MV-4-11 (cell line): ENCODE results near the gene MARCO.
"Not testable (repeated sequence)": the region's sequence is repeated elsewhere in the genome, so short reads cannot be mapped to it uniquely, and the experiment has no call there.

ENCODE experiments used
- DNase-seq: peaks from one replicate; lab custom pipeline; 2025; lab: John Stamatoyannopoulos, UW

MARCO gene

GRCh38 chr2:119005051-119005450 is 63.1 kb downstream of the MARCO start:
- DNase-seq: peak; percentile 87

DNA sequence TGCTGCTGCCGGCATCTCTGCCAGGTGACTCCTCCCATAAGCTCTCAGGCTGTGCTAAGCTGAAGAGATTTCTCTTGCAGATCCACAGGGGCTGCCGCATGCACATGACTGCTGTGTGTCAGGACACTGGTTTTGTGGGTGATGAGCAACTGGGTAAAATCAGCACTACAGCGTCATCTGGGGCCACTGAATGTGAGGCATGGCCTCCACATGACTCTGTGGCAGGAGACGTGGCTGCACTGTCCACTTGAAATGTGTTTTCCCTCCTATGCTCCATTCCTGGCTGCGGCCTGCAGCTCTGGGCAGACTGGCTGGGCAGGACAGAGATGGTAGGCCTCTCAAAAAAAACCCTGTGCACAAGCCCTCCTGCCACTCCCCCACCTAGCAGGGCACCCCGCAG is 63.6 kb downstream of the MARCO start:
- DNase-seq: peak; percentile 64

DNA sequence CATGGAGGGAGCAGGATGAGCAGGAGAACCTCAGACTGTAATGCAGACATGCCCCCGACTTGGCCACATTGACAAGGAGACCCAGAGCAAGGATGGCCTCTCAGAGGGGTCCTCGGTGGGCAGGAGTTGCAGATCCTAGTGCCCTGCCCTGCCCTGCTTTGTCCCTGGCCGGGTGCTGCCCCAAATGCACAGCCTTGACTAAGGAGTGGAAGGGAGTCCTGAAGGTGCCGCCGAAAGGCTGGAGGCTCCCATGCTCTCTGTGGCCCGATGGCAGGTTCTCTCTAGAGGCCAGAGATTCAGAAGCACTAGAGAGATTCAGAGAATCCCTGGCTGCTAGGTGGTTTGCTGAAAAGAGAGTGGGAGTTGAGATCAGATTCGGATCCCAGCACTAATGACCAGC is 64.4 kb downstream of the MARCO start:
- DNase-seq: no peak

DNA sequence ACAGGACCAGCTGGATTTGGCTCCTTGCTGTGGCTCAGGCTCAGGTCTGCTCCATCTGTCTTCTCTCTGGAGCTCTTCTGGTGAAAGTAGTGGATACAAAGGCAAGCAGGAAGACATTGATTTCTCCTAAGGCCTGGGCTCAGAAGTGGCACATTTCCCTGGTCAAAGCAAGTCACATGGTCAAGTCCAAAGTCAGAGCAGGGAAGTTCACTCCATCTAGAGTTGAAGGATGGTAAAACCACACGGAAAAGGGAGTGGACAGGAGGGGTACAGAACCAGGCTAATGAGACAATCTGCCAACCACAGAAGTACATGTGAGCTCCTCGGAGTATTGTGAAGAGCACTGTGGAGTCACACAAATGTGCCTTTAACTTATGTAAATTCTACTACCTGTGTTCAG is 66.1 kb downstream of the MARCO start:
- DNase-seq: peak; percentile 37

DNA sequence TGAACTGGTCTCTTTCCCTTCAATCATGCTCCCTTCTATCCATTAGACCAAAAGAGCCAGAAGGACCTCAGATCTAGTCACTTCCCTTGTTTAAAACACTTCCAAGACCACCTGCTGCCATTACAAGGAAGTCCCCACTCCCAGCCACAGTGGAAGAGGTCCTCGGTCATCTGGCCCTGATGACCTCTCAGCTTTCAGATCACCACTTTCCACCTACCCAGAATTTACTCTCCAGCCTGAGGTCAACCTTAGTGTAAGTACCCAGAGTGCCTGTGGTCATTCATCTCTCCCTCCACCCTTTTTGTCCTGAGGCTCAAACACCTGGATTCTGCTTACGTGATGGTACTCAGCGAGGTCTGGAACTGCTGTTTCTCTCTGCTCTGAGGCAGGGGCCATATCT is 67.1 kb downstream of the MARCO start:
- DNase-seq: no peak

DNA sequence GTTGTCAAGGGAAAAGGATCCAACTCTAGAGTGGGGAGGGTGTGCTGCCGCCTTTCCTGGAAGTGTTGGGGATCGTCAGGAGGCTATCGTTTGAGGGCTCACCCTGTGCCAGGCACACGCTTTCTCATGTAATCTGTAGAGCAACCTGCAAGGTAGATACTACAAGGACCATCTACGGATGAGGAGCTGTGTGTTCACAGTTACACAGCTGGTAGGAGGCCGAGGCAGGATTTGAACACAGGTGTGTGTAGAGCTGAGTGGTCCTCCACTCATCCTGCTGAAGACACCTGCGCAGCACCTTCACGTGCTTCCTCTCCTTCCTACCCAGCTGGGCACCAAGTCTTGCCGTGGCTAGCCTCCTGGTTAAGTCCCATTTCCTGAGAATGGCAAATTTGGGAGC is 68.3 kb downstream of the MARCO start:
- DNase-seq: no peak

GRCh38 chr2:119011162-119011909 is 69.3 kb downstream of the MARCO start:
- DNase-seq: no peak

DNA sequence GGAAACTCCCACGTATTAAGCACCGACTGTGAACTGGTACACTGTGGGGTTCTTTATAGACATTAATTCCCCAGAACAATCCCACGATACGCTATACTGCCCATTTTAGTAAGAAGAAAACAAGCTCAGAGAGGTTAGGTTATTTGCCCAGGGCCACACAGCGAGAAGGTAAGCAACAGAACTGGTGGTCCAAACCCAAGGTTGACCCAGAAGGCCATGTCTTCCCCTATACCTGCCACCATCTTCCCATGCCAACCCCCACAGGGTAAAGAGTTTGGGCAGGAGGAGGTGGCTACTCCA is 69.9 kb downstream of the MARCO start:
- no peak for DNase-seq

- DNase-seq: no peak
Observed at GRCh38 chr2:119012345-119013301, 70.6 kb downstream of the MARCO start.

DNA sequence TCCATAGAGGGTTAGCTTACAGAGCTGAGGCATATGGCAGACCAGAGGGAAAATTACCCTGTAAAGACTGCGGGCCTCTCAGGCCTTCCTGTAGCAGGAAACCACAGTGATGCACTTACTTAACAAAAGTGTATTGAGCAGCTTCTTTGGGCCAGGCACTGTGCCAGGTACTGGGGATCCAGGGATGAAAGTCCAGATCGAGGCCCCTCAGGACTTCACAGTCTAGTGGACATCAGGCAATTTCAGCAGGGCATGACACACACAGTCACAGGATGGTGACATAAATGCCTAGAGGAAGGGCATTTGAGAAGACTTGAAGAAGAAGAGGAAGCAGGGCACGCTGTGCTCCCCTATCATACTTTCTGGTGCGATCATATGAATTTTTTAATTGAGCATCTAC is 71.7 kb downstream of the MARCO start:
- DNase-seq: no peak

- no peak for DNase-seq
Observed at GRCh38 chr2:119015845-119016244, 73.9 kb downstream of the MARCO start.

GRCh38 chr2:119019521-119019920 is 77.5 kb downstream of the MARCO start:
- DNase-seq: no peak

DNA sequence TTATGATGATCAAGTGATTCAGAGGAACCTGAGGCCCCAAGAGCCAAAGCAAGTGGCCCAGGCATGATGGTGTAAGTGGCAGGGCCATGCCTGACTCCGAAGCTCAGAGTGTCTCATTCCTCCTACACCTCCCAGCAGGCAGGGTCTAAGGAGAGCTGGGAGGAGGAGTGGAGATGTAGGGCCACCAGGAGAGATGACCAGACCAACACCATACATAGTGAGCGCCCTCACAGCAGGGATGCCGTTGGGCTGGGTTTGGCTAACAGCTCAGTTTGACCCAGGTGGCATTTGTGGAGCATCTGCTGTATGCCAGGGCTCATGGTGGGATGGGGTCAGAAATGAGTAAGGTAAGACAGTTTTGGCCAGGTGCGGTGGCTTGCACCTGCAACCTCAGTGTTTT is 80.7 kb downstream of the MARCO start:
- no peak for DNase-seq

DNA sequence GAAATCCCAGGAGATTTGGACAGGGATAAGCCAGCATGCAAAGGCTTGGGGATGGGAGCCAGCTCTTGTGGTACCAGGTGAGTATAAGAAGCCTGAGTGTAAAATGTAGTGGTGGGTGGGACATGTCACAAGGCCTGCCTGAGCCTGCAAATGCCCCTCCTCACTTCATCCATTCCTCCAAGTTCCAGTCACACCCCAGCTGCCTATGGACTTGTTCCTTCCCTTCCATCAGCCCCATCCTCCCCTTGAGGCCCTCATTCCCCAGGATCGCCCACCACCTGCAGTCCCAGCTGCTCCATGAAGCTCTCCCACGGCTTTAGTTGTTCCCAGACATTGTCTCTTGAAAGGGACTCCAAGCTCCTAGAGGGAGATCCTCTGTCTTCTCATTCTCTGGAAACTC is 81.5 kb downstream of the MARCO start:
- DNase-seq: no peak

DNA sequence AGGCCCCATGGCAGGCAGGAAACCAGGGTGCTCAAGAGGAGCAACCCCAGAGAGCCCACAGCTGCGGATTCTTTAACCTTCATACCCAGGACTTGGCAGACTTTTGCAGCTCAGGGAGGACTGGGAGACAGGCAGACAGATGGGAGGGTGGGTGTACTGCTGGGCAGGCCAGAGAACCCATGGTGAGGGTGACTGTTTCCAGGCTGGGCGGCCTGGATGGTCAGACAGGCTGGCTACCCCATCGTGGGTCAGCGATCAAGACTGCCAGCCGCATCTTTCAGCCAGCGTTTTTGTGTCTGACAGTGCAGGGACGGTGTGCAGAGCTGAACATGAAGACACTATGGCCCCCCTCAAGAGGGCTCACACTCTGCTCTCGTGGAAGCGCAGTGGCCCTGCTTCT is 82.2 kb downstream of the MARCO start:
- DNase-seq: no peak

GRCh38 chr2:119024568-119024967 is 82.6 kb downstream of the MARCO start:
- DNase-seq: no peak

DNA sequence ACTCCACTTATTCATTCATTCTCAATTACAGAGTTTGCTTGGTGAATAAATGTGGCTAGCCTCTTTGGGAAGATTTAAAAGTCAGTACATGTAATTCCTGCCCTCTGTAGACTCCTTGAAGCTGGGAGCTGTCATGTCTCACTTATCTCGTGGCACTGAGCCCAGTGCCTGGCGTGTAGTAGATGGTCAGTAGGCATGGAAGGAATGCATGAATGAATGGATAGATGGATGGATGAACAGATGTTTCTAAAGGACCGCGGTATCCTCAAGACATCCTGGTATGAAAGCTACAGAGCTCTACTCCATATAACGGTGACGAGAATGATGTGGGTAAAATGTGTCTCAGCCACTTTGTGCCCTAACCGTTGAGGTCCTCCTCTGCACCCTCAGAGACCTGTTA is 83.0 kb downstream of the MARCO start:
- no peak for DNase-seq

DNA sequence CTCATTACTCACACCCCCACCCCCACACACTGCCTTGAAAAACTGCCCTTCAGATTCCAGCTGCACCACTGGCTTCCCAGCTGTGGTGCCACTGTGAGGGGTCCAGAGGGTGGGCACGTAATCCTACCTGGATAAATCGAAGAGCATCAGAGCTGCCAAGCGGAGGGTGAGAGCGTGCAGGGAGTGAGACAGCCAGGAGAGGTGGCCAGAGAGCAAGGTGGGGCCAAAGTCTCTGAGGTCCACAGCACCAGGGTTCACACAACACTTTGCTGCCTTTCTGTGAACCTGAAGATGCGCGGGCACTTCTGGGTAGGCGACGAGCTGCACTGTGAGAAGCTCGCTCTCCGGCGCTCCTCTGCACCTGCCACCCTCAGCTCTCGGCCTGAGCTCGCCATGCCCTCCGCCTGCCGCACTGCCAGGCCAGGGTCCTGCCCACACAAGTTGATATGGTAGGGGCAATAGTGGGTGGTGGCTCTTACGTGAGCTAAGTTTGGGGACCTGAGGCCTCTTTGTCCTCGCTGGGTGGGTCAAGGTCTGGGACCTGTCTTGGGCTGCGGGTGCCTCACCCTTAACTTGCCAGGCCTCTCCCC is 83.9 kb downstream of the MARCO start:
- no peak for DNase-seq

GRCh38 chr2:119026890-119027289 is 84.9 kb downstream of the MARCO start:
- DNase-seq: no peak

DNA sequence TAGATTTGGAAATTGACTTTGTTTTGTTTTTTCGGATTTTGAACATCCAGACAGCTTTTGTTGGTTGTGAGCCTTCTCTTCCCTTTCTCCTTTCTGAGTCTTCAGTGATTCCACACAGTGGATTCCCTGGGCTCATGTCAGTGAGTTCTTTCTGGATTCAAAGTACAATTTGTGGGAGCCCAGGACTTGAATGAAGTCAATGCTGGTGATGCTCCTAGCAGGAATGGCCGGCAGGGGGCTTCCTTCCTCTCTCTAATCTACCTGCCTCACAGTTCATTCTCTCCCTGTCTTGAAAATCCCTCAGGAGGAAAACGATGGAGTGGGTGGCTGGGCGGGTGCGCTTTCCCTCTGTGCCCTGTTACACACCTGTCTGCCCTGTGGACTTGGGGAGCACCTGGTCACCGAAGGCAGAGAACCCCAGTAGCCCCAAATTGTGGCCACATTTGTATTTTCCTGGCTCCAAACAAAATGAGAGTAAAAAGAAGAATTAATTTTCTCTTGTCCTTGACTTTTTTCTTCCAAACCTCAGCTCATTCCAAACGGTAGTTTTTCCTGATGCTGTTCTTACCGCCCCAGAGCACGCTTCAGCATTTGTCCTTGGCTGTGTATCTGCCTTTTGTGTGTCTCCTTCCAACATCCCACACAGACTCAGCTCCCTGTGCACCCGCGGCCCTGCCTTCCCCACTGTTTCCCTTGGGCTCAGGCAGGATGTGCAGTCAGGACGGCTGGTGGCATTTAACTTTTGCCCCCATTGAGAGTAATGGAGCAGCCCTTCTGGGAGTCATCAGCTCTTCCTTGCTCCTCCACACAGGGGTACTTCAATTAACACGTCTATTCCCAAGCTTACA is 86.6 kb downstream of the MARCO start:
- peak; percentile 3 for DNase-seq

- DNase-seq: no peak
Observed at GRCh38 chr2:119029297-119029696, 87.3 kb downstream of the MARCO start.

DNA sequence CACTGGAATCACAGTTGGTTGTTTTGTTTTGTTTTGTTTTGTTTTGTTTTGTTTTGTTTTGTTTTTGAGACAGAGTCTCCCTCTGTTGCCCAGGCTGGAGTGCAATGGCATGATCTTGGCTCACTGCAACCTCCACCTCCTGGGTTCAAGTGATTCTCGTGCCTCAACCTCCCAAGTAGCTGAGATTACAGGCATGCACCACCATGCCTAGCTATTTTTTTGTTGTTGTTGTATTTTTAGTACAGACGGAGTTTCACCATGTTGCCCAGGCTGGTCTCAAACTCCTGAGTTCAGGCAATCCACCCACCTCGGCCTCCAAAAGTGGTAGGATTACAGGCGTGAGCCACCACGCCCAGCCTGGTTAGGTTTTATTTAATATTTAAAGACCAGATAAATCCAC is 95.9 kb downstream of the MARCO start:
- DNase-seq: not testable (repeated sequence)
